ENCODE results near the gene DENND1C.
A peak's percentile ranks its signal among the peaks of the same experiment; 100 is the strongest.

The DENND1C gene

GRCh38 chr19:6465006-6465405 lies 16.6 kb downstream of the DENND1C start:
- Histone ChIP-seq H3K4me3 (ENCODE audit: low read length) (no peak overlapping the region), H3K4me2 (ENCODE audit: low read length) (no peak overlapping the region), H3K9me3 (ENCODE audit: control insufficient read depth, insufficient read depth, low read length) (no peaks in the 10 kb centered on the region), H3K9me2 (replicated peaks; ENCODE audit: control insufficient read depth, low read length) (no peaks in the 10 kb centered on the region), H3K36me3 (ENCODE audit: control insufficient read depth, low read length) (no peaks in the 10 kb centered on the region), H4K20me1 (ENCODE audit: control insufficient read depth, insufficient read depth, low read depth, low read length) (no peaks in the 10 kb centered on the region), H3K4me1 (ENCODE audit: control insufficient read depth, low read length) (no peaks in the 10 kb centered on the region), H3K27ac (ENCODE audit: low read depth, low read length) (no peak overlapping the region), H3K79me2 (ENCODE audit: control insufficient read depth, low read length) (no peaks in the 10 kb centered on the region), H3K27me3 (ENCODE audit: control insufficient read depth, low read length) (no peaks in the 10 kb centered on the region), H3F3A (ENCODE audit: control insufficient read depth, insufficient read depth) (no peaks in the 10 kb centered on the region)
- TF ChIP-seq, protein P1, sequence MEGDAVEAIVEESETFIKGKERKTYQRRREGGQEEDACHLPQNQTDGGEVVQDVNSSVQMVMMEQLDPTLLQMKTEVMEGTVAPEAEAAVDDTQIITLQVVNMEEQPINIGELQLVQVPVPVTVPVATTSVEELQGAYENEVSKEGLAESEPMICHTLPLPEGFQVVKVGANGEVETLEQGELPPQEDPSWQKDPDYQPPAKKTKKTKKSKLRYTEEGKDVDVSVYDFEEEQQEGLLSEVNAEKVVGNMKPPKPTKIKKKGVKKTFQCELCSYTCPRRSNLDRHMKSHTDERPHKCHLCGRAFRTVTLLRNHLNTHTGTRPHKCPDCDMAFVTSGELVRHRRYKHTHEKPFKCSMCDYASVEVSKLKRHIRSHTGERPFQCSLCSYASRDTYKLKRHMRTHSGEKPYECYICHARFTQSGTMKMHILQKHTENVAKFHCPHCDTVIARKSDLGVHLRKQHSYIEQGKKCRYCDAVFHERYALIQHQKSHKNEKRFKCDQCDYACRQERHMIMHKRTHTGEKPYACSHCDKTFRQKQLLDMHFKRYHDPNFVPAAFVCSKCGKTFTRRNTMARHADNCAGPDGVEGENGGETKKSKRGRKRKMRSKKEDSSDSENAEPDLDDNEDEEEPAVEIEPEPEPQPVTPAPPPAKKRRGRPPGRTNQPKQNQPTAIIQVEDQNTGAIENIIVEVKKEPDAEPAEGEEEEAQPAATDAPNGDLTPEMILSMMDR (IDR thresholded peaks at IDR 0.05; ENCODE audit: low read depth, low read length, poor library complexity, severe bottlenecking), result no peak
- TF ChIP-seq EZH2phosphoT487 (IDR thresholded peaks at IDR 0.05; ENCODE audit: borderline replicate concordance, low read length), result no peak

- H4K20me1 ChIP-seq (ENCODE audit: control insufficient read depth, insufficient read depth, low read depth, low read length), result no peaks in the 10 kb centered on the region
- TF ChIP-seq, protein P1 (IDR thresholded peaks at IDR 0.05; ENCODE audit: low read depth, low read length, poor library complexity, severe bottlenecking), result no peak
- TF ChIP-seq EZH2phosphoT487 (IDR thresholded peaks at IDR 0.05; ENCODE audit: borderline replicate concordance, low read length), result no peak
- no peak within 1 kb of the TSS for H3K4me3 ChIP-seq (ENCODE audit: low read length)
- H3K36me3 ChIP-seq (ENCODE audit: control insufficient read depth, low read length), result no peaks in the 10 kb centered on the region
- no peak within 1 kb of the TSS for H3K4me2 ChIP-seq (ENCODE audit: low read length)
- H3K9me3 ChIP-seq (ENCODE audit: control insufficient read depth, insufficient read depth, low read length), result no peaks in the 10 kb centered on the region
- H3F3A ChIP-seq (ENCODE audit: control insufficient read depth, insufficient read depth), result no peaks in the 10 kb centered on the region
- H3K27me3 ChIP-seq (ENCODE audit: control insufficient read depth, low read length), result no peaks in the 10 kb centered on the region
- H3K27ac ChIP-seq (ENCODE audit: low read depth, low read length), result no peak within 1 kb of the TSS
- H3K79me2 ChIP-seq (ENCODE audit: control insufficient read depth, low read length), result peaks cover 3% of the 10 kb centered on the region
- H3K9me2 ChIP-seq (replicated peaks; ENCODE audit: control insufficient read depth, low read length), result no peaks in the 10 kb centered on the region
- no peaks in the 10 kb centered on the region for H3K4me1 ChIP-seq (ENCODE audit: control insufficient read depth, low read length)
Measured at GRCh38 chr19:6464070-6464873, 17.3 kb downstream of the DENND1C start, which contains the start of gene CRB3. CRB3 (plus strand) TSS chr19:6464271; CDS start chr19:6464702, 431 bp downstream.

GRCh38 chr19:6460099-6460884 lies 21.3 kb downstream of the DENND1C start:
- peaks cover 25% of the 10 kb centered on the region for H3K36me3 ChIP-seq (ENCODE audit: control insufficient read depth, low read length)
- H3K9me2 ChIP-seq (replicated peaks; ENCODE audit: control insufficient read depth, low read length), result no peaks in the 10 kb centered on the region
- H3K9me3 ChIP-seq (ENCODE audit: control insufficient read depth, insufficient read depth, low read length), result no peaks in the 10 kb centered on the region
- peak overlapping the region; percentile 91 for H3K4me2 ChIP-seq (ENCODE audit: low read length)
- TF ChIP-seq EZH2phosphoT487 (IDR thresholded peaks at IDR 0.05; ENCODE audit: borderline replicate concordance, low read length), result no peak
- TF ChIP-seq, protein P1 (IDR thresholded peaks at IDR 0.05; ENCODE audit: low read depth, low read length, poor library complexity, severe bottlenecking), result peak; percentile 64
- peak overlapping the region; percentile 68 for H3K27ac ChIP-seq (ENCODE audit: low read depth, low read length)
- peaks cover 22% of the 10 kb centered on the region for H3K79me2 ChIP-seq (ENCODE audit: control insufficient read depth, low read length)
- no peaks in the 10 kb centered on the region for H3K27me3 ChIP-seq (ENCODE audit: control insufficient read depth, low read length)
- no peaks in the 10 kb centered on the region for H4K20me1 ChIP-seq (ENCODE audit: control insufficient read depth, insufficient read depth, low read depth, low read length)
- no peaks in the 10 kb centered on the region for H3F3A ChIP-seq (ENCODE audit: control insufficient read depth, insufficient read depth)
- peak overlapping the region; percentile 87 for H3K4me3 ChIP-seq (ENCODE audit: low read length)
- peaks cover 15% of the 10 kb centered on the region for H3K4me1 ChIP-seq (ENCODE audit: control insufficient read depth, low read length)

Measured in DOHH2 (cell line).